Measurements from ENCODE around the gene CPT1B. TPM values are rescaled to one million over a fixed set of nuclear protein-coding genes. Genes with fewer than 3 reads are reported as not detected.
A peak's percentile ranks its signal among the peaks of the same experiment; 100 is the strongest.

Gene CPT1B
- total RNA-seq, 1 experiment from 2014 or later: 13.1 TPM

DNA sequence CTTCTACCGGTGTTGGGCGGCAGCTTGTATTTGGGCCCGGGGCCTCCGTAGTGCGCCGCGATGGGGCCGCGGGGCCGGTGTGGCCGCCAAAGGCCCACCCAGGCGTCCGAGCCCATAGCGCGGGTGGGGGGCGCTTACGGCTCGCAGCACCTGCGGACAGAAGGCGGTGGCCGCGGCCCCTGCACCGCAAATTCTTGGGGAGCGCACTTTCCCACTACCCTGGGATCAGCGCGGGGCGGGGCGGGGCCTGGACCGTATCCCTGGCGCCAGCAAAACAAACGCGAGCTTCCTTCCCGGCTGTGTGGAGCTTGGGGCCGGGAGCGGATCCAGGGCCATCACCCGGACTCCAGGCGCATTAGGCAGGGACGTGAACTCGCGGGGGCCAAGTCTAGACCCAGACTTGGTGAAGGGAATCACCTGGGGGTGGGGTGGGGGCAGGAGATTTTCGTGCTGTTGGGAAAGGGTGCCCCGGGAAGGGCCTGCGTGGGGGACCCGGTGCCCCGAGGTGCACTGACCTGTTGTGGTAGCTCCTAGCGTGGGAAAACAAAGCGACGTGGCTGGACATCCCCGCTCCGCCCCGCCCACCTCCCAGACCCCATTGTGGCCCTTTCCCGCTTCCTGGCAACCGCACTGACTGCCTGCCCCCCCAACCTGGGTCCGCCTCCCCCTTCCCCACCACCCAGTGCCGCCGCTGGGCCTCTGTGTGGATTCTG is 46.1 kb downstream of the CPT1B start:
- H3K27ac ChIP-seq (ENCODE audit: low read length): peak overlapping the region; percentile 20; the same call in 1 of the 2 replicates
- CTCF ChIA-PET: interaction anchor here (0.6 kb wide), 1 partner anchor 88 kb away, joined by 15 read pairs; no protein-coding TSS in a partner anchor

DNA sequence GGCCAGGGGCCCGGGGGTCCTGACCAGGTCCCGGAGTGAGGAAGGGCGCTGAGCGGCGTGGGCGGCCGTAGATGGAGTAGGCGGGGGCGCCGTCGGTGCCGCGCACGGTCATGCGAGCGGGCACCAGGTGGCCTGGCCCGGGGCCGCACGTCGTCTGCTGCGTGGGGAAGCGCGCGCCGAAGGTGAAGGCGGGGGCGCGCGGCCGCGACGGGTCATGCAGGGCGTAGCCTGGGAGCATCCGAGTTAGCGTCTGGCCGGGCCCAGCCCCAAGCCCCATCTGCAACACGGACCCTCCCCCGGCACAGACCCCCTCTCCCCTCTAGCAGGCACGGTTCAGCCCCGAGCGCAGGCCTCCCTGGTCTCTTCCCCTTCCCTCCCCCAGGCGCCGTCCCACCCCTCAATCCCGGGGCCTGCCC is 46.7 kb downstream of the CPT1B start:
- DNase-seq: peak; percentile 40
- Histone ChIP-seq H3K4me1 (ENCODE audit: insufficient read depth, low read length) (peaks cover 10% of the 10 kb centered on the region; the same call in 1 of the 2 replicates), H3K27ac (ENCODE audit: low read length) (peak overlapping the region; percentile 75), H3K36me3 (ENCODE audit: low read depth, low read length) (no peaks in the 10 kb centered on the region), H3K9me2 (replicated peaks; ENCODE audit: low read length) (no peaks in the 10 kb centered on the region), H2AFZ (ENCODE audit: low read length) (peak overlapping the region; percentile 81), H3K27me3 (ENCODE audit: low read length) (no peaks in the 10 kb centered on the region), H3K9me3 (ENCODE audit: low read length) (no peaks in the 10 kb centered on the region), H3K4me2 (ENCODE audit: low read length) (peak overlapping the region; percentile 100), H3K9ac (ENCODE audit: low read length) (peak overlapping the region; percentile 90), H3F3A (ENCODE audit: low read length, unreplicated experiment) (no peaks in the 10 kb centered on the region), H4K20me1 (ENCODE audit: low read length) (no peaks in the 10 kb centered on the region), H3K79me2 (ENCODE audit: low read length) (0 out of 2 replicates have a peak, but pooled peaks cover 3% of the 10 kb centered on the region), H3K4me3 (ENCODE audit: low read length) (peak overlapping the region; percentile 78)
- peak; percentile 31 for ATAC-seq
- BruUV-seq (replicated peaks): no TSS peak
- ChIA-PET CTCF (no interaction called here), POLR2A (ENCODE audit: unreplicated experiment) (no interaction called here)
- intact Hi-C loops (cut with micrococcal nuclease): no loop called here
- TF ChIP-seq, protein P1, sequence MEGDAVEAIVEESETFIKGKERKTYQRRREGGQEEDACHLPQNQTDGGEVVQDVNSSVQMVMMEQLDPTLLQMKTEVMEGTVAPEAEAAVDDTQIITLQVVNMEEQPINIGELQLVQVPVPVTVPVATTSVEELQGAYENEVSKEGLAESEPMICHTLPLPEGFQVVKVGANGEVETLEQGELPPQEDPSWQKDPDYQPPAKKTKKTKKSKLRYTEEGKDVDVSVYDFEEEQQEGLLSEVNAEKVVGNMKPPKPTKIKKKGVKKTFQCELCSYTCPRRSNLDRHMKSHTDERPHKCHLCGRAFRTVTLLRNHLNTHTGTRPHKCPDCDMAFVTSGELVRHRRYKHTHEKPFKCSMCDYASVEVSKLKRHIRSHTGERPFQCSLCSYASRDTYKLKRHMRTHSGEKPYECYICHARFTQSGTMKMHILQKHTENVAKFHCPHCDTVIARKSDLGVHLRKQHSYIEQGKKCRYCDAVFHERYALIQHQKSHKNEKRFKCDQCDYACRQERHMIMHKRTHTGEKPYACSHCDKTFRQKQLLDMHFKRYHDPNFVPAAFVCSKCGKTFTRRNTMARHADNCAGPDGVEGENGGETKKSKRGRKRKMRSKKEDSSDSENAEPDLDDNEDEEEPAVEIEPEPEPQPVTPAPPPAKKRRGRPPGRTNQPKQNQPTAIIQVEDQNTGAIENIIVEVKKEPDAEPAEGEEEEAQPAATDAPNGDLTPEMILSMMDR (conservative IDR thresholded peaks at IDR 0.05; ENCODE audit: low read depth, low read length): no peak
- TF ChIP-seq EZH2phosphoT487 (IDR thresholded peaks at IDR 0.05; ENCODE audit: borderline replicate concordance, low read length) (no peak), EZH2 (IDR thresholded peaks at IDR 0.05; ENCODE audit: low read length, unreplicated experiment) (no peak)

More for the DNA sequence above, 46.1 kb downstream of the CPT1B start:
- no peaks in the 10 kb centered on the region for H3K79me2 ChIP-seq (ENCODE audit: low read length)
- POLR2A ChIA-PET (ENCODE audit: unreplicated experiment): no interaction called here
- H3K27me3 ChIP-seq (ENCODE audit: low read length): no peaks in the 10 kb centered on the region
- H3F3A ChIP-seq (ENCODE audit: low read length, unreplicated experiment): no peaks in the 10 kb centered on the region
- DNase-seq (peak; percentile 43), ATAC-seq (peak; percentile 43)
- TF ChIP-seq, protein P1 (conservative IDR thresholded peaks at IDR 0.05; ENCODE audit: low read depth, low read length): no peak
- TF ChIP-seq EZH2phosphoT487 (IDR thresholded peaks at IDR 0.05; ENCODE audit: borderline replicate concordance, low read length) (no peak), EZH2 (IDR thresholded peaks at IDR 0.05; ENCODE audit: low read length, unreplicated experiment) (no peak)
- peak overlapping the region; percentile 90 for H3K9ac ChIP-seq (ENCODE audit: low read length)
- H3K9me3 ChIP-seq (ENCODE audit: low read length): no peaks in the 10 kb centered on the region
- no peaks in the 10 kb centered on the region for H3K9me2 ChIP-seq (replicated peaks; ENCODE audit: low read length)
- BruUV-seq (replicated peaks): no TSS peak
- intact Hi-C loops (cut with micrococcal nuclease): loop anchor here (2.0 kb wide), 1 partner anchor 51 kb away; the partner anchor contains the start of gene CHKB
- H3K4me2 ChIP-seq (ENCODE audit: low read length): peak overlapping the region; percentile 100
- H2AFZ ChIP-seq (ENCODE audit: low read length): peak overlapping the region; percentile 81; the same call in 1 of the 2 replicates
- peak overlapping the region; percentile 78 for H3K4me3 ChIP-seq (ENCODE audit: low read length)
- H3K36me3 ChIP-seq (ENCODE audit: low read depth, low read length): no peaks in the 10 kb centered on the region
- no peaks in the 10 kb centered on the region for H4K20me1 ChIP-seq (ENCODE audit: low read length)
- H3K4me1 ChIP-seq (ENCODE audit: insufficient read depth, low read length): peaks cover 10% of the 10 kb centered on the region; the same call in 1 of the 2 replicates

Data from PC-3 (cell line).